Gastroesophageal sphincter (tissue), 4 donors: Measurements from ENCODE around the gene BLOC1S3. TPM values are rescaled to one million over a fixed set of nuclear protein-coding genes. Genes with fewer than 3 reads are reported as not detected.

Experiments used
- ATAC-seq: fragments of 150-250 bp; one replicate; pipeline ENCODE4 v1.9.1; 2016; ENCODE audit warnings: mild to moderate bottlenecking, moderate library complexity
- H3K27ac ChIP-seq, 4 donors: fragments of 200-600 bp; sonication (generic) in 3 of 4; 1 replicate in 3 of 4; 2 replicates in 1 of 4; pipeline ENCODE4 v1.5.1; 2016 to 2019
- H3K27me3 ChIP-seq: fragments of 200-600 bp; sonication (generic); one replicate; pipeline ENCODE4 v1.5.1; 2019
- H3K36me3 ChIP-seq, 2 donors: fragments of 200-600 bp; sonication (generic); one replicate each; pipeline ENCODE4 v1.5.1; 2019; ENCODE audit warnings: control low read depth in 1 of 2
- H3K4me1 ChIP-seq, 3 donors: fragments of 200-600 bp; sonication (generic); 1 replicate in 2 of 3; 2 replicates in 1 of 3; pipeline ENCODE4 v1.5.1; 2016 to 2019; ENCODE audit warnings: control low read depth in 2 of 3
- H3K4me3 ChIP-seq, 2 donors: fragments of 200-600 bp; sonication (generic); one replicate each; pipeline ENCODE4 v1.5.1; 2019; ENCODE audit warnings: mild to moderate bottlenecking in 1 of 2, moderate library complexity in 1 of 2
- H3K9me3 ChIP-seq, 3 donors: fragments of 200-600 bp; sonication (generic); one replicate each; pipeline ENCODE4 v1.5.1; 2017 to 2019; ENCODE audit warnings: control low read depth in 2 of 3
- EP300 ChIP-seq: sonication (generic); formaldehyde crosslinking; IDR thresholded peaks from one replicate; pipeline ENCODE4 v1.6.1; 2017; ENCODE audit warnings: antibody characterized with exemption, mild to moderate bottlenecking
- POLR2A ChIP-seq, 2 donors: fragments of 450-650 bp; IDR thresholded peaks; one replicate each; pipeline ENCODE4 v1.6.1; 2017; ENCODE audit warnings: antibody characterized with exemption in 2 of 2, mild to moderate bottlenecking in 2 of 2, moderate library complexity in 1 of 2
- POLR2AphosphoS5 ChIP-seq: sonication (generic); formaldehyde crosslinking; IDR thresholded peaks from one replicate; pipeline ENCODE4 v1.6.1; 2017; ENCODE audit warnings: antibody characterized with exemption
- WGBS, 2 donors: methylation state at CpG; one replicate each; pipeline ENCODE4 v1.1.5; 2018; ENCODE audit warnings: low coverage in 1 of 2; 5-methylcytosine and 5-hydroxymethylcytosine counted together
- total RNA-seq, 4 donors: library from RNA; depleted of rRNA; stranded (reverse); fragments of >200 nt; gene quantifications; one replicate each; pipeline ENCODE4 v1.1.0, GENCODE V29; 2016
- TF ChIP-seq, protein P1 (sequence below), 4 experiments: fragments of 200-600 bp in 2 of 4; fragments of 450-650 bp in 2 of 4; sonication (generic) in 1 of 4; IDR thresholded peaks; one replicate each; pipeline ENCODE4 v1.5.1; 2017 to 2019; ENCODE audit warnings: antibody characterized with exemption in 4 of 4, mild to moderate bottlenecking in 2 of 4, moderate library complexity in 2 of 4

Gene BLOC1S3
- total RNA-seq, 4 donors from 2014 or later: 5.0 to 17.0 (median 7.8) TPM

DNA sequence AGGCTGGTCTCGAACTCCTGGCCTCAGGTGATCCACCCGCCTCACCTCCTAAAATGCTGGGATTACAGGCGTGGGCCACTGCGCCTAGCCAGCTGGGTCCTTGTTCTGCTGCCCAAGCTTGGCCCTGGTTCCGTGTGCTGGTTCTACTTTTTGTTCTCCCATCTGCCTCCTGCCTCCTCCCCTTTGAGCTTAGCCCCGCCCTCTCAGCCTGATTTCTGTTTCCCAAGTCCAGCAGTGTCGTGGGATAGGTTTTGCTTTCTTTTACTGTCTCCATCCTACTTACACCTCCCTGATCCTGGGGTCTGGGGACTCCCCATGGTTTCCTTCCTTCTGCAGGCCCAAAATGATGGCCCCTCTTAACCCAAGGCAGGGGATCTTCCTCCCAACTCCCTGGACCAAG is 2.4 kb downstream of the BLOC1S3 start:
- Histone ChIP-seq H3K36me3 (peaks cover 0 to 11% of the 10 kb centered on the region in 2 donors), H3K27me3 (no peaks in the 10 kb centered on the region), H3K9me3 (no peaks in the 10 kb centered on the region), H3K4me1 (peaks cover 0 to 41% (median 24%) of the 10 kb centered on the region in 3 donors), H3K27ac (no peak overlapping the region), H3K4me3 (no peak overlapping the region)
- ATAC-seq: no peak
- WGBS, 2 donors: 59 to 82% methylated on average over 3 to 7 of the region's 7 CpGs
- TF ChIP-seq POLR2AphosphoS5 (no peak), POLR2A (IDR thresholded peaks at IDR 0.05) (no peak), EP300 (no peak)
- TF ChIP-seq, protein P1, sequence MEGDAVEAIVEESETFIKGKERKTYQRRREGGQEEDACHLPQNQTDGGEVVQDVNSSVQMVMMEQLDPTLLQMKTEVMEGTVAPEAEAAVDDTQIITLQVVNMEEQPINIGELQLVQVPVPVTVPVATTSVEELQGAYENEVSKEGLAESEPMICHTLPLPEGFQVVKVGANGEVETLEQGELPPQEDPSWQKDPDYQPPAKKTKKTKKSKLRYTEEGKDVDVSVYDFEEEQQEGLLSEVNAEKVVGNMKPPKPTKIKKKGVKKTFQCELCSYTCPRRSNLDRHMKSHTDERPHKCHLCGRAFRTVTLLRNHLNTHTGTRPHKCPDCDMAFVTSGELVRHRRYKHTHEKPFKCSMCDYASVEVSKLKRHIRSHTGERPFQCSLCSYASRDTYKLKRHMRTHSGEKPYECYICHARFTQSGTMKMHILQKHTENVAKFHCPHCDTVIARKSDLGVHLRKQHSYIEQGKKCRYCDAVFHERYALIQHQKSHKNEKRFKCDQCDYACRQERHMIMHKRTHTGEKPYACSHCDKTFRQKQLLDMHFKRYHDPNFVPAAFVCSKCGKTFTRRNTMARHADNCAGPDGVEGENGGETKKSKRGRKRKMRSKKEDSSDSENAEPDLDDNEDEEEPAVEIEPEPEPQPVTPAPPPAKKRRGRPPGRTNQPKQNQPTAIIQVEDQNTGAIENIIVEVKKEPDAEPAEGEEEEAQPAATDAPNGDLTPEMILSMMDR (IDR thresholded peaks at IDR 0.05): no peak

DNA sequence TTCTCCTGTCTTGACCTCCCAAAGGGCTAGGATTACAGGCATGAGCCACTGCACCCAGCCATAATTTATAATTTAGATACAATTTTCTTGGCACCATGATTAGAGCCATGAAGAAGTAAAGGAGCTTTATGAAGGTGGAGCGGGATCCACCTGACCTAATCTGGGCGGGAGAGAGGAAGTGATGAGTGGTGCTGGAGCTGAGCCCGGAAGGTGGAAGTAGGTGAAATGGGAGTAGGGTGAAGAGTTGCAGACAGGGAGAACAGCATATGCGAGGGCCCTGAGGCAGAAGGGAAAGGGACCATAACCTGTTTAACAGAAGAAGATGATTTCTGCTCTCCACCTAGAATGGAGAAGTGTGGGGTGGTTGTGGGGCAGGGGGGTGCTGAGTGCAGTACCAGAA is 4.2 kb downstream of the BLOC1S3 start:
- H3K4me1 ChIP-seq: peaks cover 0 to 30% (median 18%) of the 10 kb centered on the region in 3 donors
- 82 to 88% methylated on average over 4 of the region's 4 CpGs for WGBS, 2 donors

DNA sequence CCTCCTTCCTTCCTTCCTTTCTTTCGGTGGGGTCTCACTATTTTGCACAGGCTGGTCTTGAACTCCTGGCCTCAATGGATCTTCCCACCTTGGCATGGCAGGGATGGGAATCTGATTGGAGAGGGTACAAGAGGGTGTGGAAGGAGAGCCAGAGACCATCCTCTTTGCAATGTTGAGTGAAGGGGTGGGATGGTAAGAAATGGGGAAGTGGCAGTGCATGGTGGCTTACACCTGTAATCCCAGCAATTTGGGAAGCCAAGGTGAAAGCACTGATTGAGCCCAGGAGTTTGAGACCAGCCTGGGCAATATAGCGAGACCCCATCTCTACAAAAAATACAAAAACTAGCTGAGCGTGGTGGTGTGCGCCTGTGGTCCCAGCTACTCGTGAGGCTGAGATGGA is 5.5 kb downstream of the BLOC1S3 start:
- H3K27ac ChIP-seq: no peak overlapping the region
- no peaks in the 10 kb centered on the region for H3K9me3 ChIP-seq
- TF ChIP-seq, protein P1 (IDR thresholded peaks at IDR 0.05): no peak
- no peak for TF ChIP-seq EP300
- TF ChIP-seq POLR2AphosphoS5: no peak
- no peak for TF ChIP-seq POLR2A (IDR thresholded peaks at IDR 0.05)
- ATAC-seq: no peak
- no peaks in the 10 kb centered on the region for H3K27me3 ChIP-seq
- WGBS, 2 donors: 82 to 100% methylated on average over 1 to 4 of the region's 5 CpGs
- peaks cover 0 to 11% of the 10 kb centered on the region in 2 donors for H3K36me3 ChIP-seq
- H3K4me1 ChIP-seq: peaks cover 0 to 27% (median 18%) of the 10 kb centered on the region in 3 donors
- H3K4me3 ChIP-seq: no peak overlapping the region

More for the DNA sequence above, 4.2 kb downstream of the BLOC1S3 start:
- Histone ChIP-seq H3K36me3 (peaks cover 0 to 11% of the 10 kb centered on the region in 2 donors), H3K27me3 (no peaks in the 10 kb centered on the region), H3K27ac (no peak overlapping the region), H3K9me3 (no peaks in the 10 kb centered on the region), H3K4me3 (no peak overlapping the region)
- no peak for ATAC-seq
- TF ChIP-seq POLR2A (IDR thresholded peaks at IDR 0.05) (no peak), EP300 (no peak), POLR2AphosphoS5 (no peak)
- TF ChIP-seq, protein P1 (IDR thresholded peaks at IDR 0.05): no peak

DNA sequence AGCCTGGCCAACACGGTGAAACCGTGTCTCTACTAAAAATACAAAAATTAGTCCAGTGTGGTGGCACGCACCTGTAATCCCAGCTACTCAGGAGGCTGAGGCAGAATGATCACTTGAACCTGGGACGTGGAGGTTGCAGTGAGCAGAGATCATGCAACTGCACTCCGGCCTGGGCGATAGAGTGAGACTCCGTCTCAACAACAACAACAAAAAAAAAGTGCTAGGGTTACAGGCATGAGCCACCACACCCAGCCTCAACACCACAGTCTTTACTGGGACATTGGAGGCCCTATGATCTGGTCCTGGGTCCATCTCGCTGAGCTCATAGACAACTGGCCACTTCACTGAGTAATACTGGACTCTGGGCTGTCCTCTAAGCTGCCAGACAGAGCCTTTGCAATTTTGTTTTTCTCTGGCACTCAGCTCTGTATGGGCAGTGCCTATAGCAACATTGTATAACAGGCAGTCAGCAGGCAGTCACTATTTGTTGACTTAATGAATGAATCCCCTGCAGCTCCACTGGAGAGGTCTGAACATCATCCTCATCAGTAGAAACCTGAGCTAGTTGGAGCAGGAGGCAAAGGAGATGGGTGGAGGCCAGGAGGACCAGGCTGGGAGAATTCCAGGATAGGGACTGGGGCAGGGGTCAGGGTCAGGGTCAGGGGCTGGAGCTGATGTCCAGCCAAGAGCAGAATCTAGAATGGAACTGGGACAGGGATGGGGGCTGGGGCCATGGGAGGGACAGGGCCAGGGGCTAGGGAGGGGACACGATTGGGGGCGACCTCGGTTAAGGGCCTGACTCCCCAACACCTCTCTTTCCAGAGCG is 8.1 kb downstream of the BLOC1S3 start:
- Histone ChIP-seq H3K4me1 (peaks cover 0 to under 1% (median 0%) of the 10 kb centered on the region in 3 donors), H3K4me3 (no peak overlapping the region), H3K9me3 (no peaks in the 10 kb centered on the region), H3K36me3 (peaks cover 0 to 7% of the 10 kb centered on the region in 2 donors), H3K27me3 (no peaks in the 10 kb centered on the region), H3K27ac (no peak overlapping the region)
- ATAC-seq: no peak
- TF ChIP-seq EP300 (no peak), POLR2AphosphoS5 (no peak)
- 82 to 88% methylated on average over 4 to 8 of the region's 12 CpGs for WGBS, 2 donors

DNA sequence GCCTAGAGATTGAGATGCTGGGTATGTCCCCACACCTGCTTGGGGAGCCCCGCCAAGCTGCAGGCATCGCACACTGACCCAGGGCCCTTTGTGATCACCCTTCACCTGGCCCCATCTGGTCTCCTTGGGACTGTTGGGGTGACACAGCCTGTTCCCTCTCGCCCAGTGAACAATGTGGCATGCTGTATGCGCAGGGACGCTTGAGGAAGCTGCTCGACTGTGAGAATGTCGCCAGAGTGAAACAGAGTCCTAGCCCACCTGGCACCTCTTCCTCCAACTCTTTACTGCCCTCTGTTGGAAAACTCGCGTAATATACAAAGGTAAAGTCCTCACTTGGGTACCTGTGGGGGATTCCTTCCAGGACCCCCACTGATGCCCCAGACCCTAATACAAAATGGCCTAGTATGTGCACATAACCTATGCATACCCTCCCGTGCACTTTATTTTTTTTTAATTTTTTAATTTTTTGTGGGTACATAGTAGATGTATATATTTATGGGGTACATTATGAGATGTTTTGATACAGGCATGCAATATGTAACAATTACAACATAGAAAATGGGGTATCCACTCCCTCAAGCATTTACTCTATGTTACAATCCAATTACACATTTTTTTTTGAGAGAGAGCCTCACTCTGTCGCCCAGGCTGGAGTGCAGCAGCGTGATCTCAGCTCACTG is 9.0 kb downstream of the BLOC1S3 start:
- 18 to 35% methylated on average over 3 to 8 of the region's 12 CpGs for WGBS, 2 donors
- Histone ChIP-seq H3K9me3 (no peaks in the 10 kb centered on the region), H3K4me1 (no peaks in the 10 kb centered on the region), H3K27me3 (no peaks in the 10 kb centered on the region), H3K27ac (no peak overlapping the region), H3K4me3 (no peak overlapping the region), H3K36me3 (peaks cover 0 to 4% of the 10 kb centered on the region in 2 donors)
- TF ChIP-seq POLR2AphosphoS5: no peak
- TF ChIP-seq, protein P1 (IDR thresholded peaks at IDR 0.05): peak in 1 of 4 experiments; percentile 56
- no peak for ATAC-seq
